NCI-H82 treated with DMSO at 0.1 percent for 48 hours (cell line): ENCODE measurements around the gene PLSCR2.
A peak's percentile ranks its signal among the peaks of the same experiment; 100 is the strongest.
"Not testable (repeated sequence)": the region's sequence is repeated elsewhere in the genome, so short reads cannot be mapped to it uniquely, and the experiment has no call there.

ENCODE experiments used
- DNase-seq: peaks from one replicate; lab custom pipeline; 2025; ENCODE audit not compliant: unreplicated experiment; lab: John Stamatoyannopoulos, UW

PLSCR2 gene

DNA sequence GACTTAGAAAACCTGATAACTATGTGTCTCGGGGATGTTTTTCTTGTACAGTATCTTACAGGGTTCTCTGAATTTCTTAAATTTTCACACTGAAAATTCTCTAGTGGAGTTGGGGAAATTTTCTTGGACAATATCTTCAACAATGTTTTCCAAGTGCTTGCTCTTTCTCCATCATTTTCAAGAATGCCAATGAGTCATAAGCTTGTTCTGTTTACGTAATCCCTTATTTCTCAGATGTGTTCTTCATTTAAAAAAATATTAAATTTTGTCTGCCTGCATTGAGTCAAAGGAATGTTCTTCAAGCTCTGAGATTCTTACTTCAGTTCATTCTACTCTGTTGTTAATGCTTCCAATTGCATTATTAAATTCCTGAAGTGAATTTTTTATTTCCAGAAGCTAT is 21.9 kb upstream of the PLSCR2 start:
- no peak for DNase-seq

DNA sequence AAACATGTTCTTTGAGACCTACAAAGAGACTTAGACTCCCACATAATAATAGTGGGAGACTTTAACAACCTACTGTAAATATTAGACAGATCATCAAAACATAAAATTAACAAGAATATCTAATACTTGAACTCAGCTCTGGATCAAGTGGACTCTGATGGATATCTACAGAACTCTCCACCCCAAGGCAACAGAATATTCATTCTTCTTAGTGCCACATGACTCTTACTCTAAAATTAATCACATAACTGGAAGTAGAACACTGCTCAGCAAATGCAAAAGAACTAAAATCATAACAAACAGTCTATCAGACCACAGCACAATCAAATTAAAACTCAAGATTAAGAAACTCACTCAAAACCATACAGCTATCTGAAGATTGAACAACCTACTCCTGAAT is 15.9 kb upstream of the PLSCR2 start:
- no peak for DNase-seq

DNA sequence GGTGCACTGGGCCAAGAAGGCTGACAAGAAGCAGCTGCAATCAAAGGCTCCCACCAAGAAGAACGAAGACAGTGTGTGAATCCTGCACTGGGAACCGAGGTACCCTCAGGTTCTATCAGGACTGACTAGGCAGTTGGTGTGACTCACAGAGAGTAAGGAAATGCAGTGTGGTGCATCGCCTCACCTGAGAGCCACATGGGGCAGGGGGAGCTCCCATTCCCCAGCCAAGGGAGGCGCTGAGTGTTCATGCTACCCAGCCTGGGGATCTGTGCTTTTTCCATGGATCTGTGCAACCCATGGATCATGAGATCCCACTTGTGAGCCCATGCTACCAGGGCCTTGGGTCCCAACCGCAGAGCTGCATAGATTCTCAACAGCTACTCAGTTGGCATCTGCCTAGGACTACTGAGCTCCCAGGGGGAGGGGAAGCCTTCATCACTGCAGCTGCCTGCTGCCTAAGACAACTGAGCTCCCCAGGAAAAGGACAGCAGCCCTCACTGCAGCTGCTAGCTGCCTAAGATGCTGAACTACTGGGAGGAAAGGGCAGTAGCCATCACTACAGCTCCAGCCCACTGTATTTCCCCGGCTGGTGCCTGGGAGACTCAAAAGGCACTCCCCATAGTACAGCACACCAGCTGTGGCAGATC is 6.9 kb upstream of the PLSCR2 start:
- no peak for DNase-seq

DNA sequence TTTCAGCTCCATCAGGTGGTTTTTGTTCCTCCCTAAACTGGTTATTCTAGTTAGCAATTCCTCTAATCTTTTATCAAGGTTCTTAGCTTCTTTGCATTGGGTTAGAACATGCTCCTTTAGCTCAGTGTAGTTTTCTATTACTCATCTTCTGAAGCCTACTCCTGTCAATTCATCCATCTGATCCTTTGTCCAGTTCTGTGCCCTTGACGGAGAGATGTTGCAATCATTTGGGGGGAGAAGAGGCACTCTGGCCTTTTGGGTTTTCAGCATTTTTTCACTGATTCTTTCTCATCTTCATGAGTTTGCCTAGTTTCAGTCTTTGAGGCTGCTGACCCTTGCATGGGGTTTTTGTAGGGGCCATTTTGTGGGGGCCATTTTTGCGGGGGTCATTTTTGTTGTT is 5.6 kb upstream of the PLSCR2 start:
- DNase-seq = not testable (repeated sequence)

DNA sequence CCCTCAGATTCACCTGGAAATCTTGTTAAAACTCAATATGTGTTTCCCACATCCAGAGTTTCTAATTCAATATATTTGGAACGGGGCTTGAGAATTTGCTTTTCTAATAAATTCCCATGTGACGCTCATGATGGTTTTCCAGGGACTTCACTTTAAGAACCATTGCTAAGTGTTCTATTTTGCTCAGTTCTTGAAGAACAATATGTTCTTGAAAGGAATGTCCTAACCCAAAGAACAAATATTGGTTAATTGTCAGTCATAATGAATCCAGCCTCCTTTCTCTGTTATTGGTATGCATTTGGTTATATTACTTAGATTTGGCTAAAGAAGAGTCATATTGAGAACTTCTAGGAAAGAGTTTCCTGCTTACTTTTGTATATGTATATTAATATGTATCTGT is 4.4 kb upstream of the PLSCR2 start:
- no peak for DNase-seq

DNA sequence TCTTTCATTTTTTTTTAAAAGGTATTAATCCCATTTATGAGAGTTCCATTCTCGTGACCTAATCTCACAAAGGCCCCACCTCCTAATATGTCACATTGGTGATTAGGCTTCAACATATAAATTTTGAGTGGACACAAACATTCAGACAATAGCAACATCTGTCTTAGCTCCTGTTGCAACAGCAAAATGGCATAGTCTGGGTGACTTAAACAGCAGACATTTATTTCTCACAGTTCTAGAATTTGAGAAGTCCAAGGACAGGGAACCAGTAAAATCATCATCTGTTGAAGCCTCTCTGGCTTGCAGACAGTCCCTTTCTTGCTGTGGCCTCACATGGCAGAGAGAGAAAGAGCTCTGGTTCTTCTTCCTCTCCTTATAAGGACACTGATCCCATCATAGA is 3.2 kb upstream of the PLSCR2 start:
- no peak for DNase-seq

DNA sequence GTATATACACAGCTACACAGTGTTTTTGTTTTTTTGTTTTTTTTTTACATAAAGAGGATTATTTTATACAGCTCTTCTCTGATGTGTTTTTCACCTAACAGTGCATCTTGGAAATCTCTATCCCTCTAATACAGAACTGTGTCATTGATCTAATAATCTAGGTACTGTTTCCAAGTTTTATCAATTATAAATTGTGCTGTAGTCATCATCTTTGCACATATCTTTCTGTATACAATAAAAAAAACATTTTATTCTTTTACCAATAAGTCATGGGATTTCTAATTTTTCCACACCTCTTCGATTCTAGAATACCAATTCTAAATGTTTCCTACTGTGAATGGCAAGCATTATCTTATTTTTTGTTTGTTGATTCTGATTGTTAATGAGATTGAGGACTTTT is 1.7 kb upstream of the PLSCR2 start:
- no peak for DNase-seq

DNA sequence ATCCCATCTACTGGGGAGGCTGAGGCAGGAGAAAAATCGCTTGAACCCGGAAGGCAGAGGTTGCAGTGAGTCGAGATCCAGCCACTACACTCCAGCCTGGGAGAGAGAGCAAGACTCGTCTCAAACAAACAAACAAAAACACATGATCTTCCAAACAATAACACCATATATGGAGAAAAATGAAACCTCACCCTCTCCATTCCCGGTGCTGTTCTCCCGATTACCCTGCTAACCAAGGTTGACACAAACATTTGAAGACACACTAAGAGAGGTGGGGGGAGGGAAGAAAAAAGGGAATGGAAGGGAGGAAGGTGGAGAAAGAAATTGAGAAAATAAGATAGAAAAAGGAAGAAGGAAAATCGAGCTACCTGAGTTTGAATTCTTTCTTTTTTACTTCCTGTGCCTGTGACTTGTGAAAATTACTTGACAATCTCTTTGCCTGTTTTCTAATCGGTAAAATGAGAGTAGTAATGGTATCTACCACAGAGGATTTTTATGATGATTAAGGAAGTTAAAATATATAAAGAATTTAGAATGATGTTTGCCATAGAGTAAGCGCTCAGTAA is 1.1 kb upstream of the PLSCR2 start:
- no peak for DNase-seq

DNA sequence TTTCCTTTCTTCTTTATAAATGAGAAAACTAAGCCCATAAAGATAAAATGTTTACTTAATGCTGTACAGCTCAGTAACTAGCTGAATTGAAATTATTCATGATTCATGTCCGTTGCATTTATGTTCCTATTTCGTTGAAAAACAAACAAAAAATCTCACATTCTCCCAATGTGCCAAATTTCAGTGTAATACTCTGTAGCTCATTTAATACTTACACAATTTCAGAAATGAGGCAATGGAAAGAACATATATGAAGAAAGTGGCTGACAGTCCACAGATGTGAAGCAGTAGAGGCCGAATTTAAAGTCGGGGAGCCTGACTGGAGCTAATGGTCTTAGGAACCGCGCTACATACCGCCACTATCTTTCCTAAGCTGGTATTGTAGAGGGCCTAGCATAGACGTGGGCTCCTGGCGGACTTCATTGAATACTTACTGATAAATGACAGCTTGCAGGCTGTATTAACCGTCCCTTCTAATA is 651 bp downstream of the PLSCR2 start:
- DNase-seq = no peak

DNA sequence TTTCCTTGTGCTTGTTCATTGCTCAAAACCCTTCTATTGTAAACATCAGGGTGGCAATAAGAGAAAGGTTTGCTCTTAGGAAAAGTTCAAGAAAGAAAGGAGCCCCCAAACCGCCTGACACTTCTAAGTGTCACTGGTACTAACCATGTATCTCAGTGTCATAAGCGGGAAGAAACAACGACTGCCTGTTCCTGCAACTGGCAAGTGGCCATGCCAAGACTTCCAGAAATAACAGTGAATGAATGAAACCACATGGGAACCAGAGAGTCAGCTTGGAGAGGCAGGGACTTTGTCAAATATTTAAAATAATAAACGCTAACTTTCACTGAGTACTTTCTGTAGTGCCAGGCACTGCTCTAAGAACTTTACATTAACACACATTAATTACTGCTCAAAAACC is 1.1 kb downstream of the PLSCR2 start:
- DNase-seq = no peak

DNA sequence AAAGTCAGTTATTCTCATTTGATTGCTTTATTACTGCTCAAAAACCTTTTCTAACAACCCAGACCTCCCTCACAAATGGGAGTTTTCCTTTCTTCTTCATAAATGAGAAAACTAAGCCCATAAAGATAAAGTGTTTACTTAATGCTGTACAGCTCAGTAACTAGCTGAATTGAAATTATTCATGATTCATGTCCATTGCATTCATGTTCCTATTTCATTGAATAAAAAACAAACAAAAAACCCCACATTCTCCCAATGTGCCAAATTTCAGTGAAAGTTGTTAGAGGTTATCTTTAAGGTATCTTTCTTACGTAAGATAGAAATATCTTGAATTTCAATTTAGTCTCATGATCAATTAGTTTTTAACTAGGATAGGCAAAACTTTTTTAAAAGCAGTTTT is 2.8 kb downstream of the PLSCR2 start:
- DNase-seq = no peak

DNA sequence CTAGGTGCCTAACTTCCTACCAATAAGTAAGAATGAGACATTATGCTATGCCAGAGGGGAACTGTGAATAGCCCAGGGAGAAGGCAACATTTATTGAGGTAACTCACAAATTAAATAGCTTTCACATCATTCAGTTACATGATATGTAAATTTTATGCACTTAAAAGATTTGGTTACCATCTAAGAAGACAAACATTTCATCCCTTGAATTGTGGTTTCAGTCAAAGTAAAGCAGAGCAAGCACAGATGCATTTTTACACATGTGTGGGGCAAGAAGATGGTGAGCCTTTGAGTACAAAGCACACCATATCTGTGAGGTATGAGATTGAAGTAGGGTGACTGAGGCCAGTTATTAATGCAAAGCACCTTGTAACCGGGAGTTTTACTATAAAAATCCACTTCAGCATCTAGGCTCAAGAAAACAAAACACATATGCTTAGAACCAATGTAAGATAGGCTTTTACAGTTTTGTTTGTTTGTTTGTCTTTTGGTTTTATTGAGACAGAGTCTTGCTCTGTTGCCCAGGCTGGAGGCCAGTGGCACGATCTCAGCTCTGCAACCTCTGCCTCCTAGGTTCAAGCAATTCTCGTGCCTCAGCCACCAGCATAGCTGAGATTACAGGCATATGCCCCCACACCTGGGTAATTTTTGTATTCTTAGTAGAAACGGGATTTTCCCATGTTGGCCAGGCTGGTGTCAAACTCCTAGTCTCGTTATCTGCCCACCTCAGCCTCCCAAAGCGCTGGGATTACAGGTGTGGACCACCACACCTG is 3.5 kb downstream of the PLSCR2 start:
- no peak for DNase-seq

DNA sequence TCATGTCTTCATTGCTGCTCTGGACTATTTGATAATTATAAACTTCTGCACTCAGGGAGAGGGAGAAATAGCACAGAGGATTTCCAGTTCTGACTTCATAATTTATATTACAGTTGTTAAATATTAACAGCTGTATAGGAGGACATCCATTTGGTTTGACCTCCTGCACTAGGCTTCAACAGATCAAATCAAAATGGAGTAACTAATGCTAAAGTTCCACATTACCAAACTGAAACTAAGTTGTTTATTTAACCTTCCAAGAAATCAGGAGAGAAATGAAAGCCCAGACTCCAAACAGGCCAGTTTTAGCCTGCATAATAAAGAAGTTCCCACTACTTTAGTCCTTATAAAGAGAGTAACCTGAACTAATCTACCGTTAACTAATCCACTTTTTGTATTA is 4.6 kb downstream of the PLSCR2 start:
- DNase-seq = no peak

DNA sequence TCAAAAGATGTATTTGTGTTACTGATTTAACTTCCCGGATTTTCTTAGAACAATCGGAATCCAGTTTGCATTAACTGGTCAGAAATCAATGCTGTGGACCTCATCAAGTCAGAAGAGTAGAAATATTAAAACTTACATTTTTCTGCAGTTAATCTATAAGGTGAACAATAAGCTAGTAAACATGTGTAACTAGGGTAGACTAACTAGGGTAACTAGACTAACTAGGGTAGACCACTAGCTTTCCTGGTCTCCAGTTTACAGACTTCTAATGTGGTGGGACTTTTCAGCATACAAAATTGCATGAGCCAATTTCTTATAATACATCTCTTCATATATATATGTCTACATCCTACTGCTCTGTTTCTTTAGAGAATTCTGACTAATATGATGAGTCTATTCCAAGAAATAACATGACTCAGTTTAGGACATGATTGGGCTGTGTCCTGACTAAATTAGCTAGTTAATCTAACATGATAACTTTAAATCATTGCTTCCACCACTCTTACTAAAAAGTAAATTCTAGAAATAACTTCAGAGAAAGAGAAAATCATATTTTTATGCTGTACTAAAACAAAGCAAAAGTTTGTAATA is 5.3 kb downstream of the PLSCR2 start:
- no peak for DNase-seq

DNA sequence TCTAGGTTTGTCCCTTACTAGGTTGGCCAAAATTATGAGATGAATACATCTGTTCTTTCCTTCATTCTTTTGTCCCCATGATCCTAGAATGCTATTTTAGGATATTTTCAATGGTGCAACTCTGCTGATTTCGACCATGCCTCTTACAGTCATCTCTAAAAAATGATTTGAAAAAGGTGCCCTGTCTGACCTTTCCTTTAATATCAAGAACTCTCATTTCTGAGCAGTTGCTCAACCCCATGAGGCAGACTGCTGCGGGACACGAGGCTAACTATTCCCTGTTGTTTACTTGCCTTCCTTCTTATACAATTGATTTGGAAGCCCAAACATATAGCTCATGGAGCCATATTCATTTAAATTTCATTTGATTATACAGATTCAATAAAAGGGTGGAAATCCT is 14.6 kb downstream of the PLSCR2 start:
- no peak for DNase-seq

DNA sequence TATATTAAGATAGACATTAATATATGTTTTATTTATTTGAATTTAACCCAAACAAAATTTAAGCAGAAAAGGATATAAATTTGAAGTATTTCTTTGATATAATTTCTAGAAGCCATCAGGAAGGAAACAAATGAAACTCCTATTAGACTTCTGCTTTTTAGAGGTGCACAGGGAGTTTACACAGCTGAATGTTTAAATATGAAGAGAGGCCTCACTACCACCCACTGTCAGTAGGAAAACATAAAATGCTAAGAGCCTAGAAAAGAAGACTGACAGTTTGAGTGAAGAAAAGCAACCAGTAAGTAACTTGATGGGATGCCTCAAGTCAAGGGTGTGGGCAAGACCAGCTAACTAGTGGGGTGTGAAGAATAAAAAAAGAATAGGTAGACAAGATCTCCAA is 19.7 kb downstream of the PLSCR2 start:
- DNase-seq = no peak

DNA sequence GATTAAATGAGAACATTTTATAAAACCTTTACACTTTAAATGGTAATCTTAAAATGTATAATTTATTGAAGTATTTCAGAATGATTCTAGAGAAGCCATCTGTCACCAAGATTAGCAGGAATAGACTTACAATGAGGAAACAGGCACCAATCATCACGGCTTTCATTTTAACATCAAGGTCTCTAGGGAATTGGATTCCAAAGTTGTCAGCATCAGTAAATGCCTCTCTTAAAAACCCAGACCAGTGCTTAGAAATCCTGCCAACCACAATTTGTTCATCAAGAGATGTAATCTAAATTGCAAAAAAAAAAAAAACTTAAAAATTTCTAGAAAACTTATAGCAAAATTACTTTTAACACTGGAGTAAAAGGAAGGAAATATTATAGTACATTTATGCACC is 20.3 kb downstream of the PLSCR2 start:
- DNase-seq = peak; percentile 68

DNA sequence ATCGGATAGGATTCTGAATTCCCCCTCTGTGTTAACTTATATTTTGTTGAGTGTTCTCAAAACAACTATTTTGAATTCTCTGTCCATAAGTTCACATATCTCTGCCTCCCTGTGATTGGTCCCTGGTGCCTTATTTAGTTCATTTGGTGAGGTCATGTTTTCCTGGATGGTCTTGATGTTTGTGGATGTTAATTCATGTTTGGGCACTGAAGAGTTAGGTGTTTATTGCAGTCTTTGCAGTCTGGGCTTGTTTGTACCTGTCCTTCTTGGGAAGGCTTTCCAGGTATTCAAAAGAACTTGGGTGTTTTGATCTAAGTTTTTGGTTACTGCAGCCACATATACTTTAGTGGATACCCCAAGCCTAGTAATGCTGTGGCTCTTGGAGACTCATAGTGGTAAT is 23.3 kb downstream of the PLSCR2 start:
- no peak for DNase-seq

DNA sequence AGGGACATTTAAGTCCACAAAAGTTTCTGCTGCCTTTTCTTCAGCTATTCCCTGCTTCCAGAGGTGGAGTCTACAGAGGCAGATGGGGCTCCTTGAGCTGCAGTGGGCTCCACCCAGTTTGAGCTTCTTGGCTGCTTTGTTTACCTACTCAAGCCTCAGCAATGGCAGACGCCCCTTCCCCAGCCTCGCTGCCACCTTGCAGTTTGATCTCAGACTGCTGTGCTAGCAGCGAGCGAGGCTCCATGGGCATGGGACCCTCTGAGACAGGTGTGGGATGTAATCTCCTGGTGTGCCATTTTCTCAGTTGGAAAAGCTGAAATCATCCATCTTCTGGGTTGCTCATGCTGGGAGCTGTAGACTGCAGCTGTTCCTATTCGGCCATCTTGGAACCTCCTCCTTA is 29.1 kb downstream of the PLSCR2 start:
- not testable (repeated sequence) for DNase-seq

DNA sequence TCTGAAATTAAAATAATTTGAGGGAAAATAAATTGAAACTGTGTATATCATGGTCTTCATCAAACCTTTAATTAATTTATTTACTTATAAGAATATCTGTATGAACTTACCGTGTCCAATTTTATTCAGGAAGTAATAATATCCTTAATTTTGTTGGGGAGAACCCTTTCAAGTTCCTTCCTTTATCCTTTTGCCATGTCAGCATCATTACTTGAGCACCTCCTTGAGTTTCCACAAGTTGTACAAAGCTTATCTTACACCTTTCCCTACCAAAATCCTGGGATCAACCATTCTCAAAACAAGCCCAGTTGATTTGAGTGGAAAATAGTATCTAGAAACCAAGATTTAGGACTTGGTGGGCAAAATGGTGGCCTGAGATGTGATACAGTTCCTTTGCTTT is 37.3 kb downstream of the PLSCR2 start:
- no peak for DNase-seq

DNA sequence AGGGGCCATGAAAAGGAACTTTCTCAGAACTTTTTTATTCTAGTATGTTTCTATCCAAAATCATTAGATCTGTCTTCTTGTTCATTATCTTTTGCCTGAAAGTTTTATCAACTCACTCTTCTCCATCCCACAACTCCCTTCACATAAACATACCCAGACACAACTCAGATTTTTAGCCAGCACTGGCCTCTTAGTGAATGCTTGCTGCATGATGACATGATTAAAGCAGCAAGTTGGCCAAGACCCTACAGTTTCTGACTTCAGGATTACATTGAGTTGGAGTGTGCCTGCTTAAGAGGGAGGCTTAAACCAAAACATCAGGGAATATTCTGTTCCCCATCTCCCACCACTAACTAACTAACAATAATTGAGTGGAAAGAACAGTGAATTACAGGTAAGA is 38.1 kb downstream of the PLSCR2 start:
- no peak for DNase-seq

DNA sequence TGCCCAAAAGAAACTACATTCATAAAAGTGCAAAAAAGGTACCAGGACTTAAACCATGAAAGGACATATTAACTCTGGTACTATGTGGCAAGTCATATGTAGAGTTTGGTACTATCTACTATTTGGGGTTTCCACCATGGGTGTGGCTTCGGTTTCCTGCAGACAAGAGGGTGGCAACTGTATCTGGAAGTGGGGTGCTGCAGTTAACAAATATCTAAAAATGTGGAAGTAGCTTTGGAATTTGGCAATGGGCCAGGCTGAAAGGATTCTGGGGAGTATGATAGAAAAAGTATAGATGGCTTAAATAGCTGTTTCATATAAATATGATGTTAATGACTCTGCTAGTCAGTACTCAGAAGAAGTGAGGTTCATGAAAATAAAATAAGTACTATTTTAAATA is 44.0 kb downstream of the PLSCR2 start:
- no peak for DNase-seq
